GM21515 (cell line): ENCODE results near the gene PEAK1.

Experiments
- ATAC-seq: cut with Tn5 transposase; IDR thresholded peaks from one replicate; pipeline ENCODE4 v1.9.1; 2021; ENCODE audit not compliant: unreplicated experiment

PEAK1 gene

GRCh38 chr15:77098572-77098971 is 321.3 kb downstream of the PEAK1 start:
- no peak for ATAC-seq

DNA sequence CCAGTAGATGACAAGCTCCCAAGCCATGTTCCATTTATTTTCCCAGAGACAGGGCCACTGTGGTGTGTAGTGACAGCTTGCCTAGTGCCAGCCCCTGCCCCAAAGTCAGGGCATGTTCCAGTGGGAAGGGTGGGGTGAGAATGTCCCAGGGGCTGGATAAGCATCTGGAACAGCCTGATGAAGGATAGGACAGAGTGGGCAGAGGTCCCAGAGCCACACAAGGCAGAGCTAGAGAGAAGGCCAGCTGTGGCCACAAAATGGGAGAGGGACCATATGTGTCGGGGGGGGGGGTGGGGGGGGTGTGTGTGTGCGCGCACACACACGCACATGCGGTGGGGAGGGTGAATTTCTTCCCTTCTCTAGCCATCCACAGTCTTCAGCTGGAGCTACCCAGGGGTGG is 322.0 kb downstream of the PEAK1 start:
- ATAC-seq, result no peak

GRCh38 chr15:77097248-77097721 is 322.6 kb downstream of the PEAK1 start:
- ATAC-seq, result no peak

- no peak for ATAC-seq
Measured at GRCh38 chr15:77096541-77096940, 323.4 kb downstream of the PEAK1 start.

DNA sequence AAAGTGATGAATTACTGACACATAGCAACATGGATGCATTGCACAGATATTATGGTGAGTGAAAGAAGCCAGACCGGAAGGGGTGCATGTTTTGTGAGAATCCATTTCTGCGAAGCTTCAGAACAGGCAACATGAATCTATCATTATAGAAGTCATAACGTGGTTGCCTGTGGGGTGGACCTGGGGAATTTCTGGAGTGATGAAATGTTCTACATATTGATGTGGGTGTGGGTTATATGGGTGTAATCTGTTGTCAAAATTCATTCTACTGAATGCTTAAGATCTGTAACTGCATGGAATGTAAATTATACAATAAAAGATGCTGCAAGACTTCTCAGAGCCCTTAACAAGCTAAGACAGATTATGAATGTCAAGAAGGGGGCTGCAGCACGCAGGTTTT is 323.8 kb downstream of the PEAK1 start:
- no peak for ATAC-seq

GRCh38 chr15:77094397-77095030 is 325.4 kb downstream of the PEAK1 start:
- ATAC-seq, result no peak

- ATAC-seq, result no peak
Measured at GRCh38 chr15:77093436-77093835, 326.5 kb downstream of the PEAK1 start.

GRCh38 chr15:77091097-77091496 is 328.8 kb downstream of the PEAK1 start:
- no peak for ATAC-seq

DNA sequence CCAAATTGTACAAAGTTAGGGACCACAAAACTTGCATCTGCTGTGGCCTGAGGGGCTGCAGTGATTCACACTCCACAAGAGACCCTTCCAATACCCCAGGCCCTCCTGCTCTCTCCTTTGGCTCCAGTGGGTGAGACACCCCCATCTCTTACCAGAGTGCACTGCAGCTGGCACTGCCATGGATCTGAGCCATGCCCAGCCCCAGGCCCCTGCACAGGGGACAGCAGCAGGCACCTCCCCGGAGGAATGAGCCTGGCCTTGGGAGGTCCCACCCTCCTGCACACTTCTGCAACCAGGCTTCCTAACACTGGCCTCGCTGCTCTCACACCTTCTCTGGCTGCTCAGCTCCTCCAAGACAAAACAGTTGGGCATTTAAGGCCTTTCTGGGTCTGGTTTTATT is 332.7 kb downstream of the PEAK1 start:
- no peak for ATAC-seq

- ATAC-seq, result no peak
Measured at GRCh38 chr15:77085297-77085696, 334.6 kb downstream of the PEAK1 start.

- no peak for ATAC-seq
Measured at GRCh38 chr15:77084436-77084835, 335.5 kb downstream of the PEAK1 start.

DNA sequence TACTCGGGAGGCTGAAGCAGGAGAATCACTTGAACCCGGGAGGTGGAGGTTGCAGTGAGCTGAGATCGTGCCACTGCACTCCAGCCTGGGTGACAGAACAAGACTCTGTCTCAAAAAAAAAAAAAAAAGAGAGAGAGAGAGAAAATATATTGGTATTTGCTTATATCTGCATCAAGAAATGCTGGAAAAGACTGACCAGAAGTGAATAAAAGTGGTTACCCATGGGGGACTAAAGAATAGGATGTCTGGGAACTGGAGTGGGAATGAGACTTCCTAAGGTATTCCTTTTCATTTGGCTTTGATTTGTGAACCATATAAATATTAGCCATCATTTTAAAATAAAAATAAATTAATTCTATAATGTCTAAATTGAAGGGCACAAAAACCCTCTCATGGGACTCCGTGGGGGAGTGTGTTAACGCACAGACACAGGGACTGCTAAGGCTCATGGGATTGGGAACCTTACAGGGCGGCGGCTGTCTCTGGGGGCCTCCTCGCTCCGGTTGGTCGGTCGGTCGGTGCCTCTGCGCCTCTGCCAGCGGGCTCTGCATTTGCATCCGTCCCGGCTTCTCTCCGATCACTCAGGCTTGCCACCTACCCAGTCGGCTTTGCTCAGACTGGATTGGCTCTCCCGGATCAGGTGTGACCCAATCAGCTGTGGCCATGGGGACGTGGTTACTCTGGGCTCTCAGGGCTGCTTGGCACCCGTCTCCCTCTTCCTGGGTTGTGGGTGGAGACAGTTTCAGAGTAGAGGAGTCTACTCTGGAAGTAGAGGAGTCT is 336.3 kb downstream of the PEAK1 start:
- no peak for ATAC-seq

- no peak for ATAC-seq
Measured at GRCh38 chr15:77081971-77082370, 337.9 kb downstream of the PEAK1 start.

DNA sequence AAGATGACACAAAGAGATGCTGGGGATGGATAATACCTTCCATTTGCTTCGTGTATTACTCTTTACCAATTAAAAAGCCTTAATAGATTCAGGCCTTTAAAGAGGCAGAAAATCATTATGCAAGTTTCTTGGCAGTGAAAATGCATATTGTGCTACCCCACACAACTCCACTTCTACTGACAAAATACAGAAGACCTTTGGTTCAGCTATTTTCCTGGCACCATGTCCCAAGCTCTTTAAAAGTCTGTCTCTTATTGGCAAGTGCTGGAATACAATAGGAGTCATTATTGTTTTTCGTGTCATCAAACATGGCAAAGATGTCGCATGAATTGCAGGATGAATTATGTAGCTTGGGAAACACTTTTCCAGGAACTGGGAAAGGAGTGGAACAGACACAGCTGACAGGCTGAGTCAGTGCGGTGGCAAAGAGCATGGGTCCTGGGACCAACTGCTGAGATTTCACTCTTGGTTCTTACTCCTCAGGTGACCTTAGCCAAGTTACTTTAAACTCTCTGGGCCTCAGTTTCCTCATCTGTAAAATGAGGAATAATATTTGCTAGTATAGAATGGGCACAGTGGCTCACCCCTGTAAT is 343.5 kb downstream of the PEAK1 start:
- no peak for ATAC-seq

DNA sequence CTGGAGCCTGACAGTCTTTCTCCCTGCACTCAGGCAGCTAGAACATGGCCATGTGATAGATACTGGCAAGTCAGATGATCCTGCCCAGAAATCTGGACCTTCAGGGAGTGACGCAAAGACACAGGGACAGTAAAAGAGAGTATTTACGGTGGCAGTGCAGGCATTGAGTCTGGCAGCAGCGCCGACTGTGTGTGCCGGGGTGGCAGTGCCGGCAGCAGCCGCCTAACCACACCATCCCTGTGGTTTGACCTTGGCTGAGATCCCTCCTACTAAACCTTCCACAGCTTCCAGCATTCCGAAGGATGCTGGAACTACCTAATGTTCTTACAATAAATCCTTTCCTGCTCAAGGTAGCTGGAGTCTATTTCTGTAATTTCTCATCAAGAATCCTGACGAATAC is 344.4 kb downstream of the PEAK1 start:
- ATAC-seq, result no peak

- no peak for ATAC-seq
Measured at GRCh38 chr15:77074350-77074749, 345.6 kb downstream of the PEAK1 start.

DNA sequence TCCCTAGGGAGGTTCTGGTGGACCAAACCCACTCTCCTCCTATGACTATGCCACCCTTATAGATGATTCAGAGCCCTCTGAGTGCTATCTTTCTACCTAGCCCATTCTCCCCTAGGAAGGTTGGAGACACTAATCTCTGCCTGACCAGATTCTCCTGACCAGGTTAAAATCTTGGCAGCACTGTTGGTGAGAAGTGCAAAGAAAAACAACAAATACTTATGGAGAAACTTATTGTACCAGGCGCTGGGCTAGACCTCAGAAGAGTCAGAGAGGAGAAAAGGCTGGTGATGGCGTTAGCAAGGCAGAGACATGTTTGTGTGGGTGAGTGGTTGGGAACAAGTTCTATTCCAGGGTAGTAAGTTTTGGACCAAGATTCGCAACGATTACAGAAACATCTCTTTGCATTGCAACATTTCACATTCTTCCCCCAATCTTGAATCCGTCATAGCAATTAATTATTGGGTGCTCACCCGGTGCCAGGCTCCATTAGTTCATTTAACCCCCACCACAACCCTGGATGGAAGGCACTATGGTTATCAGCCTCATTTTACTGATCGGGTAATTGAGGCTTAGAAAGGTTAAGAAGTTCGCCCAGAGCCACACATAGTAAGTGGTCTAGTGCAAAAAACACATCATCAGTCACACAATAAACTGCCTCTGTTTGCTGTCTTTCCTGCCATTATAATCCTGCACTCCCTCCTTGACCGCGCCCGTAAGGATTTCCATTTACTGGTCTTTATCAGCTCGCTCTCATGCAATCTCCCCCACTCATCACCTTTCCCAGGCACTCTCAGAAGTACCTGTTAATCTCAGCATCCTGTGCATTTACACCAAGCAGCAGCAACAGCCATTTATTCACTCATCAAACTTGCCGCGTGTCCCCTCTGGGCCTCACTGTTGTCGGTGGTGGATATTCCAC is 348.3 kb downstream of the PEAK1 start:
- no peak for ATAC-seq

GRCh38 chr15:77070495-77071304 is 349.2 kb downstream of the PEAK1 start, which contains the start of gene TSPAN3:
TSS of gene TSPAN3 (minus strand) at chr15:77071109. CDS start at chr15:77070954, 155 bp downstream.
- ATAC-seq, result peak; percentile 98

GRCh38 chr15:77070180-77070494 is 349.8 kb downstream of the PEAK1 start:
- no peak for ATAC-seq

GRCh38 chr15:77069521-77070121 is 350.3 kb downstream of the PEAK1 start:
- no peak for ATAC-seq
